GM18867 (cell line): ENCODE results near the gene CNOT10.
"Not testable (repeated sequence)": the region's sequence is repeated elsewhere in the genome, so short reads cannot be mapped to it uniquely, and the experiment has no call there.

ENCODE experiments used
- ATAC-seq: cut with Tn5 transposase; IDR thresholded peaks from one replicate; pipeline ENCODE4 v1.9.1; 2021; ENCODE audit warnings: mild to moderate bottlenecking, moderate library complexity; ENCODE audit not compliant: unreplicated experiment

Gene CNOT10

DNA sequence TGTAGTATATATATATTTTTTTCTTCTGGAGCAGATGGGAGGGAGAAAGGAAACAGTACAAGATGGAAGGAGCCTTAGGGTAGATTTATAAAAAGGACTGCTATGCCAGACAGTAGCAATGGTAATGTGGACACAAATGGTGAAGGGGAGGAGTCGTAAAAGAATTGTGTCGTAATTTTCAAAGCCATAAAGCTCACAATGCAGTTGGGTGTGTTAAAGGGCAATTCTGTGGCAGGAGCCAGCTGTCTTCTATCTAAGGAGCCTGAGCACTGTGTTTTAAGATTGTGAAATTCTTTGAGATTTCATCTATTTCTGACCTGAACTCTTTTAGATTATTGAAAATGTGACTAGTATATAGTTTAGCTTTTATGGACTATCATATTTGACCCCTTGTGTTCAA is 58.9 kb downstream of the CNOT10 start:
- no peak for ATAC-seq

DNA sequence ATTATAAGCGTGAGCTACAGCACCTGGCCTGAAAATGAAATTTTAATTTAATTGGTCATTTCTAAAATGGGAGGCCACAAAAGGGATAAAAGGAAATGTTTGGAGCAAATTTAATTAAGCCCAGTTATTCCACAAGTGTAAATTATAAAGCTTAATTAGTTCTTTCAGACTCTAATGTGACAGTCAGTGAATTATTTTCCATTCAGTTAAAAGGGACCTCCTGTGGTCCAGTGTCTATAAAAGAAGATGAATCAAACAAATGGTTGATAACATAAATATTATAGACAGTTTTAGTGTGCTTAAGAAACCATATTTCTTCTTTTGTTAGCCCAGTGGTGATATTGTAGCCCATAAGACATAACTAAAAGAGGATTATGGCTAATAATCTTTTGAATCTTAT is 66.4 kb downstream of the CNOT10 start:
- ATAC-seq = no peak

DNA sequence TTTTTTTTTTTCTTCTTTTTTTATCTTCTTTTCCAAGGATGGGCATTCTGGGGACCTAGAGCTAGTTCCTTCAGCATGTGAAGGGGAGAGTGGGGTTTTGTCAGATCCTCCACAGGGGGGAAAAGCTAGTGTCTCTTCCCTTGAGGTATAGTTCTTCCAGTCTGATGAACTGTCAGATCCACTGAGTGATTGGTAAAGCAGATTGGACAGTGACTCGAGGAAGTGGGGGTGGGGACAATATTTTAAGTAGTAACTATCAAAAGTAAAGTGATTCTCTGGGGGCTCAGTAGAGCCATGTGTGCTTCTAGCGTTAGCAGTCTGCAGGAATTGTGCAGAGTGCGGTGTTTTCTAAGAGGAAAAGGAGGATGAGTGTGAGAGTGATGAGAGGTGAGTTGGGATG is 70.8 kb downstream of the CNOT10 start:
- ATAC-seq = no peak

DNA sequence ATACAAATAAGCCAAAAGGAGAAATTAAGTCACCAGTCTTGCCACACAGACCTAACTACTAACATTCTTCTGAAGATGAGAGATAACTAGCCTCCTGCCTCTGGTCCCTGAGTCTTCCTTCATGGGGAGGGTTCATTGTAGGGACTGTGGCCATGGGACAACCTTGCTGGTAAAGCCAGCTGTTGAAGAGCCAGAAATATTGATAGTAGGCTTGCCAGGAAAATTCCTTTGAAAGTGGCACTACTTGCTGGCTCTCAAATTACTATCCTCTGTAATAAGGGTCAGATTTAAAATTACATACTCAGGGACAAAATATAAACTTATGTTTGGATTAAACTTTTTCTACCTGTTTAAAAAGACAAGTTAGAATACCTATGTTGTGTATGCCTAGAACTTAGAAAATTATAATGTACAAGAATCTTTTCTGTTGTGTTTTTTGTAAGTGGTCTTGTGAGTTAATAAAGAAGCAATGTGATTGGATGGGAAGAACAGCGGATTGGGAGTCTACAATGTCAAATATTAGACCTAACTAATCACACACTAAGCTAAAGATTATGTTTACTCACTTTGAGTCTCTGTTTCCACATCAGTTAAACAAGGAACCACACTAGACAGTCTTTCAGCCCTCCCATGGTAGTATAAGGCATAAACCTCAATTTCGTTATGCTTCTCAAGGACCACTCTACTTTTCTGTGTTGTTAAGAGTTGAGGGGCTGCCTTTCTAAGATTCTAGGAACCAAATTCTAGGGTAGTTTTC is 72.8 kb downstream of the CNOT10 start:
- no peak for ATAC-seq

DNA sequence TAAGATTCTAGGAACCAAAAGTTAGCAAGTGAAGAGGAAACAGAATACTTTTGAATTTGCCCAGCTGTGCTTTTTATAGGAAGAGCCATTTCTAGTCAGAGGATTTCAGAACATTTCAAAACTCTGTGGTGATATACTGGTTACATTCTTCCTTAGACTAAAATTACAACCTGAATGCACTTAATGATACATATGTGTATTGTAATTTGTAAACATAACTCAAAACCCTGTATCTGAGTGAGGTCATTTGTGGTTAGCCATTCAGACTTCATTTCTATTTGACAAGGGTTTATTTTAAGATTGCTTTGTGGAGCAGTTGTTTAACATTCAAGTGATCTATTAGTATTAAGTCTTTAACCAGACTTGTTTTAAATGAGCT is 73.4 kb downstream of the CNOT10 start:
- no peak for ATAC-seq

DNA sequence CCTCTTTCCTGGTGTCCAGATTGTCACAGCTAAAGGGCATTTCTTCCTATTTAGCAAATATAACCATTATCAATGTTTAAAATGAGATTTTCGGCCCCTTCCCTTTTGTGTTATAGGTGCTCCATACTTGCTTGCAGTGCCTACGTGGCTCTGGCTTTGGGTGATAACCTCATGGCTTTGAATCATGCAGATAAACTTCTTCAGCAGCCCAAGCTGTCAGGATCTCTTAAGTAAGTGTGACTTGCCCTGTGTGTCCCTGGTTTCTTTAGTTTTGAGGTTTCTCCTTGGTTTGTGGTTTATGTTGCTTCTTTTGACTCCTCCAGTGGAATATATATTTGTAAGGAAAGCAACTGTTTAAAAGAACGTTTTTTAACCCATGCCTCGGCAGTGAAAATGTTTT is 74.4 kb downstream of the CNOT10 start:
- ATAC-seq = no peak

DNA sequence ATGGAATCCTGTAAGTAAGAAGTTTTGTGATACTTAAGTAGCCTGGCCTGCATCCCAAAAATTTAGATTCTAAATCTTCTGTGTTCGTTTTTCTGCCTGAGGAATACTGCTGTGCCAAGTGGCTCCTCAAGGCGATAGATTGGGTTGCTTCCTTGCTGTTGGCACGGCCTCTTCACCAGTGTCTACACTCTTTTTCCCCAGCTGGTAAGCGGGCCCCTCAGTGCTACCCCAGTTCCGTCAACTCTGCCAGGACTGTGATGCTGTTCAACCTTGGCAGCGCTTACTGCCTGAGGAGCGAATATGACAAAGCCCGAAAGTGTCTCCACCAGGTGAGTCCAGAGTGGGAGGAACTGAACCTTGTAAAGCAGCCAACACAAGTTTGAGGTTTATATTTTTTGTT is 79.5 kb downstream of the CNOT10 start:
- no peak for ATAC-seq

DNA sequence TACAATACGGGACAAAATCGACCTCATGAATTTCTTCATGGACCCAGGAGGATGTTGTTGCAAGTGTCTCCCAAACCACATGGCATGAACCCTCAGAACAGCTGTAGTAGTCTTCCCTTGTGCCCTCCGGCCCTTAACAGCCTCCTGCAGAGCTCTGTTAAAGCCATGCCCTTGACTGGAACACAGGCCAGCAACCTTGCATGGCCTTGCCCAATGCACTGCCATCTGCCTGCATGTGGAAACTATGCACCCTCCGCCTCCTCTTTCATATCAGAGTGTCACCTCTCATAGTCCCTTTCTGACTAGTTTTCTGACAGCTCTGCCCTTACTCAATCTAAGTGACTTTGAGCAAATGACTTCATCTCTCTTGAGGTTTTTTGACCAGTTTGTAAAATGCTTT is 93.4 kb downstream of the CNOT10 start:
- ATAC-seq = no peak

DNA sequence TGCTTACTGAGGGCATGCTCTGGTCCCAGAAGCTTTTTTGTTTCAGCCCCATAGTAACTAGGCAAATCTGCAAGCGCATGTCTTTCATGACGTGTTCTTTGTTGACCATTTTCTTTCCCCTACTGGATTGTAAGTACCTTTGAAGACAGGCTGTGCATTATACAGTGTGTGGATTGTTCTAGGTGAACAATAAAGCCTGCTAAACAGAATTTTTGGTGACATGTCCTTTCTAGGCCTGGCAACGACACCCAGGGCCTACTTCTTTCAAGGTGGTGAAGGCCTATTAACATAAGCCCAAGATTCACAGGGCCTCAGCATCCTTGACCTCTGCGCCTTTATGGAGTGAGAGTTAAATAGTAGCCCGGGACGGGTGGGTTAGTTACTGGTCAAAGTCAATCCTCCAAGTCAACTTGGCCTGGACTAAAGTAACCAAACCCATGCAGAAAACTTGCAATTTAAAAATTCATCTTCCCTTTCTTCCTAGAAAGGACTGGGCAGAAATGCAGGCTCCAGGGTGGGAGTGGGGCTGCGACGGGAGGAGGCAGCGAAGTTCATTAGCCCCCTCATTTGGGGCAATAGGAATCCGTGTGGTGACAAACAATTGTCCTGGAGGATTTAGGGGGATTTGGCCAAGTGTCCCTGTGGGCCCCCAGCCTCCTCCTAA is 95.2 kb downstream of the CNOT10 start:
- ATAC-seq = no peak

DNA sequence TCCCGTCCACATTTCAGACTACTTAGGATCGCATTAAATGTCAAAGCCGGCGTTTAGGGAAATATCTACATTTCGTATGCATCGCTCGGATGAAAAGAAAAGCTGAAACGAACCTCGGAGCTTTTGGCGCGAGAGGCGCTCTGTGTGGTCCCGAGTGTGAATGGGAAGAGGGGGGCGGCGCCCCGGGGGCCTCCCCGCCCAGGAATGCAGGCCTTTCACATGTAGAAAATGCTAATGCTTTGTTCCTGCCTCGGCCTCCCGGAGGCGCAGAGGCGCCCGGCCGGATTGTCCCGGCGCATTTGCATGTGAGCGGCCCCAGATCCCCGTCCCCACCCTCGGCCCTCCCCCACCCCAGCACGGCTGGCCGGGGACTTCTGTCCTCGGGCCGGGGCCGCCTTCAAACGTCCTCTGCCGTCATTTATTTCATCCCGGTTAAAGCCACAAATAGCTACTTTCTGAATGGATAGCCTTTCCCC is 95.8 kb downstream of the CNOT10 start:
- ATAC-seq = peak; percentile 21

DNA sequence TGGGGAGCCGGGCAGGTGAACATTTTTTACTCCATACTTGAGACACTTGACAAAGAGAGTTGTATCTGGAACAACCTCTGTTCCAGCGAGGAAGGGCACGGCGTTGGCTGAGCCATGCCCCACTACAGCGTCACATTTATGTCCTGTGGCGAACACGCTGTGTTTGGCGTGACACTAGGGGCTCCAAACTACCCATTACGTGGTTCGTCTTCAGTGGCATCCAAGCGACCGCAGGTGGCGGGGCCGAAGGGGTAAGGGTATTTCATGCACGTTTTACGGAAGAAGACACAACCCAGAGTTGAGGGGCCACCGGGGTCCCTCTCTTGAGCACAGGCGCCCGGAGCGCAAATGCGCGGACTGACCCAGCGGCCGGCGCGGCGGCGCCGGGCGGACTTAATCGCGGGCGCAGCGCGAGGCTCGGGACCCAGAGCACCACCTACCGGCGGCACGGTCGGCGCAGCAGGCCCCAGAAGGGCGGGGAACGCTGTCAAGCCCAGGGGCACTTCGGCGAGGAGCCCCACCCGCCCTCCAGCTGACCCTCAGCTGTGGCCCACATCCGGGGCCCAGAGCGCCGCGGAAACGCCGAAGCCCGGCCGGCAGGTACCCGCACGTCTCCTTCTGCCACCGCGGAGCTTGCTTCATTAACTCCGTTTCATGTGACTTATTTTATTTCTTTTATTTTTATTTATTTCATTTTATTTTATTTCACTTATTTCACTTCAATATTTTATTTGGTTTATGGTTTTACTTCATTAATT is 96.4 kb downstream of the CNOT10 start:
- ATAC-seq = peak; percentile 96

DNA sequence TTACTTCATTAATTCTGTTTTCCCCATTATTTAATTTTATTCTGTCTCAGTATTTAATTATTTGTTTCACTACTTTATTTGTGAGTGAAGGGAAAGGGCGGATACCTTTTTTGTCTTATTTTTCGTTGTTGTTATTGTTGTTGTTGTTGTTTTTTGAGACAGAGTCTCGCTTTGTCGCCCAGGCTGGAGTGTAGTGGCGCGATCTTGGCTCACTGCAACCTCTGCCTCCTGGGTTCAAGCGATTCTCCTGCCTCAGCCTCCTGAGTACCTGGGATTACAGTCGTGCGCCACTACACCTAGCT is 96.9 kb downstream of the CNOT10 start:
- ATAC-seq = not testable (repeated sequence)

DNA sequence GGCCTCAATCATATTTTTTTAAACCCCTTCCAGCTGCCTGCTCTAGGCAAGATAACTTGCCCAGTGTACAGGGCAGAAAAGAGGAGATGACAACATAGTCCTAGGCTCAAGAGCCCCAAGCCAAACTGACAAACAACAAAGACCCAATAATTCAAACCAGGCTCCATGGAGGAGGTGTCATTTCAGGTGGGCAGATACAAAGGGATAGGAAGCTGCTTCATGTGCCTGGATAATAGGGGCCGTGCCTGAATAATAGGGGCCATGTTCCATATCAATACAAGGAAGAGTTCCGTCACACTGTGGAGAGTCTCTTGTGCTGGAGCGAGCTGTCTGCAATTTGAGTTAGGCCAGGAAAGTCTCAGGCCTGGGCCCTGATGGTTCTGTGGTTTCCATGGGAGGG is 97.4 kb downstream of the CNOT10 start:
- no peak for ATAC-seq

DNA sequence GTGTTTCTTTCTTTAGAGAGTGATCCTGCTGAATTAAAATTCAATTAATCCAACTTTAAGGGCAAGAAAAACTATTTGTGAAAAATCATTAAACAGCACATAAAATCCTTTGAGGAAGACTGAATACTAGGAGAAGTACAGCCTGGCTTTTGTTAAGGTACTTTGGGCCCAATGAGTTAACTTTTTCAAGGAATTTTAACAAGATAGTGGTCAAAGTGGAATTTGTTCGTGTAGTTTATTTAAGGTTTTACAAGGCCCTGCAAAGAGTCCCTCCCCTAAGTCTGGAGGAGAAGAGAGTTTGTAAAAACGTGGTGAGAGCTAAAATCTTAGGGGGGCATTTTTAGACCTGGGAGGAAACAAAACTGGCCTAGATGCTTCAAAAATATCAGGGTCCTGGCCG is 106.8 kb downstream of the CNOT10 start:
- no peak for ATAC-seq

DNA sequence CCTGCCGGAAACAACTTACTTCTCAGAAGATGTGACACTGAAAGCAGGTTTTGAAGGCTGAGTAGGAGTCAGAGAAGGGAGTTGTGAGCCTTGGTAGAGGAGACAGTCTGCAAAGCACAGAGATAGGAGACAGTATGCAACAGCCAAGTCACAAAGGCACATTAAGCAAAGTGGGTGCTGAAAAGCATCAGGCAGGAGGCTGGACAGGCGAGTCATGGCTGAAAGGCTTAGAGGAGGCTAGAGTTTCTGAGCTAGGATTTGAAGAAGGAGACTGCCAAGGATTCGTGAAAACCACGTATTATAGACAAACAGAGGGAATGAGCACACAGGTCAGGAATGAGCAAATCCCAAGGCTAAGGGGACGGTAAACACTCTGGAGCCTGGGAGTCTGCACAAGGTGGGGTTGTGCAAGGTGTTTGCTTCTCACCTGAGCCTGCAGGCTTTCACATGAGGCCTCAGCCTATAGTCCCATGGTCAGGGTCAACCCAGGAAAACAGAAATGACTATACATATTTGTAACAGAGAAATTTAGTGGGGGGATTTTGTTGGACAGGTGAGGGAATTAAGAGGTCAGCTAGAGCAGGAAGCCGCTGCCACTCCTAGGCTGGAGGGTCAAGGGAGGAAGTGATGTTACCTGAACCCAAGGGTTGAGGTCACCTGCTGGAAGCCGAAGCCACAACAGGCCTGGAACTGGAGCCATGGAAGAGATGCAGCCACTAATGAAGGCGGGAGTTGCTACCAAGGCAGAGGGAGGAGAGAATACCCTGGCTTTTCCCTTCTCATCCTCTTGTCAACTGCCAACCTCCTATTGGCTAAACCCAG is 109.7 kb downstream of the CNOT10 start:
- no peak for ATAC-seq

DNA sequence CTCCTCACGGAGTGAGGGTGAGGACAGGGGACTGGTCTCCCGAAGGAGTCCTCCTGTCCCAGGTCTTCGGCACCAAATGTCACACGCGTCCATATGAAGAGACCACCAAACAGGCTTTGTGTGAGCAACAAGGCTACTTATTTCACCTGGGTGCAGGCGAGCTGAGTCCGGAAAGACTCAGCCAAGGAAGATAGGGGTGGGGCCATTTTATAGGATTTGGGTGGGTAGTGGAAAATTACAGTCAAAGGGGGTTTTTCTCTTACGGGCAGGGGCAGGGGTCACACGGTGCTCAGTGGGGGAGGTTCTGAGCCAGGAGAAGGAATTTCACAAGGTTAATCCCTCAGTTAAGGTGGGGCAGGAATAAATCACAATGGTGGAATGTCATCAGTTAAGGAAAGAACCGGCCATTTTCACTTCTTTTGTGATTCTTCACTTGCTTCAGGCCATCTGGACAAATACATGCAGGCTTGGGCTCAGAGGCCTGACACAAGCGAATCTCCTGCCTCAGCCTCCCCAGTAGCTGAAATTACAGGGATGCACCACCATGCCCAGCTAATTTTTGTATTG is 111.5 kb downstream of the CNOT10 start:
- not testable (repeated sequence) for ATAC-seq

DNA sequence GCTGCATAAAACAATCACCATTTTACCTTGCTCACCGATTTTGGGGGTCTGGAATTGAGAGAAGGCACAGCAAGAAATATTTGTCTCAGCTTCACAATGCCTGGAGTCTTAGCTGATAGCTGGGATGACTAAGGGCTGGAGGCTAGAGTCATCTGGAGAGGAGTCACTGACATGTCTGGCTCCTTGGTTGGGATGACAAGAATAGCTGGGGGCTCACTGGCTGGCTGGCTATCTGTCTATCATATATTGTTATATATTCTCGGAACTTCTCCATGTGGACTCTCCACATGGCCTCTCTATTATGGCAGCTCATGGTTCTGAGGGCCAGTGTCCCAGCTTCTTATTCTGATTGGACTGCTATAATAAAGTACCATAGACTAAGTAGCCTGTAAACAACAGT is 112.8 kb downstream of the CNOT10 start:
- ATAC-seq = no peak

DNA sequence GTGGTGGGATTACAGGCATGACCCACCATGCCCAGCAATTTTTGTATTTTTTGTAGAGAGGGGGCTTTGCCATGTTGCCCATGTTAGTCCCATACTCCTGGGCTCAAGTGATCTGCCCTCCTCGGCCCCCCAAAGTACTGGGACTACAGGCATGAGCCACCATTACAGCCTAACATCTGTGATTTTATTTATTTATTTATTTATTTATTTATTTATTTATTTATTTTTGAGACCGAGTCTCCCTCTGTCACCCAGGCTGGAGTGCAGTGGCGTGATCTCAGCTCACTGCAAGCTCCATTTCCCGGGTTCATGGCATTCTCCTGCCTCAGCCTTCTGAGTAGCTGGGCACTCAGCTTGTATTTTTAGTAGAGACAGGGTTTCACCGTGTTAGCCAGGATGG is 116.5 kb downstream of the CNOT10 start:
- ATAC-seq = not testable (repeated sequence)

DNA sequence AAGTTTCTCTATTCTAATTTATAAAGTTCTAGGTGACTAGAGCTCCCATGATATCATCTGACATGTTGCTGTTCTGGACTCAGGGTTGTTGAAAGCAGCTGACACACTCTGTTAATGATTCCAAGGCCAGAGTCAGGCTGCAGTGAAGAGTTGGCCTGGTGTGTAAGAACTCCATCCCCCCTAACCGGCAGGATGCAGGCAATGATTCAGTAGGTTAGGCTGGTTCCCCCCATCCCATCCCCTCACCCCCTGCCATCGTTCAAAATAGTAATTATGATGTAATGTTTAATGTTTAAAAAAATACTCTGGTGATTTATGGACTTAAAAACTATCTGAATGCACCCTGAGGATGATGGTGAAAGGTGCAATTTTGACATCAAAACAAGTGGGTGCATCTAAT is 128.2 kb downstream of the CNOT10 start:
- no peak for ATAC-seq

DNA sequence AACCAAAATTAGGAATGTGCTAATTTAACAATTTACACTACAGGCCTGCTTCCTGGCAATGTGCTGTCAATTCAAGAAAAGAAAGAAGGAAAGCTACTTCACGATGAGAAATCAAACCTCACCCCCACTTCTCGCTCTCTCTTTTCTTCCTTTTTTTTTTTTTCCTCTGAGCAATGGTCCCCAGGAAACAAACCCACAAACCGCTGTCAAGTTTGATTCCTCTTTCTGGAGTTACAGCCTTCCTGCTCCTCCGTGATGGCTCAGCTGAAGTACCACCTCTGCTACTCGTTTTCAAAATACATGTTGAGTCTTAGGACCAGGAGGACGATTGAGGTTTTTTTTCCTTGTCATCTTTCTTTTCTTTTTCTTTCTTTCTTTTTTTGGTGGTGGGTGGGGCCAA is 129.4 kb downstream of the CNOT10 start:
- no peak for ATAC-seq
